T-helper 2 cell treated with Interferon-gamma antibody and Interleukin-4, amounts not matched to agents 100 ng/mL and 5 ng/mL, for 36 hours (primary cell): ENCODE data around the gene MCOLN1. TPM values are rescaled to one million over a fixed set of nuclear protein-coding genes. Genes with fewer than 3 reads are reported as not detected.

ENCODE experiments used
- intact Hi-C: fragments of 100-400 bp; cut with micrococcal nuclease; formaldehyde crosslinking; loops from one replicate; pipeline ENCODE4 v1.15.1; 2023
- total RNA-seq: library from RNA; stranded (reverse); gene quantifications from 2 replicates; pipeline ENCODE4 v1.2.3, GENCODE V29; 2022

MCOLN1 gene
- total RNA-seq, 1 donor from 2014 or later: 10.7 TPM

- intact Hi-C loops: no loop called here
These were observed 18.5 kb downstream of the MCOLN1 start for GRCh38 chr19:7540761-7541474.

- intact Hi-C loops: no loop called here
These were observed 19.0 kb downstream of the MCOLN1 start for GRCh38 chr19:7541475-7541824.

DNA sequence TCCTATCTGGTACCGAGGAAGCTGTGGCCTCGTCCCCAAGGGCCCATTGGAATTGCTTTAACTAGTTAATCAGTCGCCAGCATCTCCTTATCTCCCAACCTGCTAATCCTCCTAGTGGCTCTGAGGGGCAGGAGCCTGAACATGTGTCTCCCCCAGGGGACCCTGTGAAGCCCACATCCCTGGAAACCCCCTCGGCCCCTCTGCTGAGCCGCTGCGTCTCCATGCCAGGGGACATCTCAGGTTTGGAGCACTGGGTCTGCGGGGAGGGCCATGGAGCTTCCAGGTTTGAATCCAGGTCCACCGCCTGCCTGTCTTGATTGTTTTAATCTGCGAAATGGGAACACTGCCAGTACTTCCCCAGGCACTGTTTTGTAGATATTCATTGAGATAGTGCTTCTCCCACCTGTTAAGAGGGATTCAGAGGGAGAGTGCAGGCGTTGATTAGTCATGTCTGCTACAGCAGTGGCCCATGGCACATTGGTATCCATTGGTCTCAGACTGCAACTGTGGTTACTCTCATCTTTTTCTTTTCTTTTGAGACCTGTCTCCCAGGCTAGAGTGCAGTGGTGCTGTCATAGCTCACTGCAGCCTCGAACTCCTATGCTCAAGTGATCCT is 19.5 kb downstream of the MCOLN1 start:
- intact Hi-C loops: no loop called here

DNA sequence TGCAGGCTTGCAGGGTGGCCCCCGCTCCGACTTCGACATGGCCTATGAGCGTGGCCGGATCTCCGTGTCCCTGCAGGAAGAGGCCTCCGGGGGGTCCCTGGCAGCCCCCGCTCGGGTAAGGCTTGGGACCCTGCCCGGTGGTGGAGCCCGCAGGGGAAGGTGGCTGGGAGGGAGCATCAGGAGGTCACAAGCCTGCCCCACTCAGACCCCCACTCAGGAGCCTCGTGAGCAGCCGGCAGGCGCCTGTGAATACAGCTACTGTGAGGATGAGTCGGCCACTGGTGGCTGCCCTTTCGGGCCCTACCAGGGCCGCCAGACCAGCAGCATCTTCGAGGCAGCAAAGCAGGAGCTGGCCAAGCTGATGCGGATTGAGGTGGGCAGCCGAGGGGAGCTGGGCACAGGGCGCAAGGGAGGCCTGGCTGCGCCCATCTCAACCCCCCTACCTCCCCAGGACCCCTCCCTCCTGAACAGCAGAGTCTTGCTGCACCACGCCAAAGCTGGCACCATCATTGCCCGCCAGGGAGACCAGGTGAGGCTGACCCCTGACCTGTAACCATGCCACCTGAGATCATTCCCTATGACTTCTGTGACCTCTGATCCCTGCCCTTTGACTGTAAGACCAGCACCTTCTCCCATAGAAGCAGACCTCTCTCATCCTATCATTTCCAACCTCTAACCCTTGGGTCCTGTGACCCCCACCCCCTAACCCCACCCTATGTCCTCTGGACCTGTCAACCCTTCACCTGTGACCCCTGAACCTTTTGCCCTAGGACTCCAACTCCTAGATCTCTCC is 20.3 kb downstream of the MCOLN1 start:
- intact Hi-C loops: no loop called here

DNA sequence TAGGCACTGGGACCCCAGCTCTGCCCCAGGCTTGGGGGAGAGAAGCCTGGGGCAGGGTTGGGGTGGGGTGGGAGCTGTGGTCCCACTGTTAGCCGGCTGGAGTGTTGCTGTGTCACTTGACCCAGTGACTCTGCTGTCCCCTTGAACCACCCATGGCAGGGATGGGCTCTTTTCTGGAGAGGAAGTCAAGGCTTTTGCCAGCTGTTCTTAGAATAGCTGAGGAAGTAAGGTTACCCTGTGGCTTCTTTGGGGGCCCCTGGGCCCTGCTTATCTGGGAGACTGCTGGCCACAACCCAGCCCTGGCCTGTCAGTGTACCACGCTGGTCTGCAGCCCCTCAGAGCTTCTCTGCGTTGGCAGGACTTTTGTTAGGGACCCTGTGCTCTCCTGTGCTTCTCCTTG is 22.2 kb downstream of the MCOLN1 start:
- intact Hi-C loops: no loop called here

- intact Hi-C loops: no loop called here
These were observed 22.9 kb downstream of the MCOLN1 start for GRCh38 chr19:7545300-7545699.

GRCh38 chr19:7545904-7546303 is 23.5 kb downstream of the MCOLN1 start:
- intact Hi-C loops: no loop called here

GRCh38 chr19:7547159-7547558 is 24.7 kb downstream of the MCOLN1 start:
- intact Hi-C loops: no loop called here

- intact Hi-C loops: no loop called here
These were observed 27.2 kb downstream of the MCOLN1 start for GRCh38 chr19:7549429-7550148.

GRCh38 chr19:7550169-7550770 is 27.8 kb downstream of the MCOLN1 start:
- intact Hi-C loops: no loop called here

DNA sequence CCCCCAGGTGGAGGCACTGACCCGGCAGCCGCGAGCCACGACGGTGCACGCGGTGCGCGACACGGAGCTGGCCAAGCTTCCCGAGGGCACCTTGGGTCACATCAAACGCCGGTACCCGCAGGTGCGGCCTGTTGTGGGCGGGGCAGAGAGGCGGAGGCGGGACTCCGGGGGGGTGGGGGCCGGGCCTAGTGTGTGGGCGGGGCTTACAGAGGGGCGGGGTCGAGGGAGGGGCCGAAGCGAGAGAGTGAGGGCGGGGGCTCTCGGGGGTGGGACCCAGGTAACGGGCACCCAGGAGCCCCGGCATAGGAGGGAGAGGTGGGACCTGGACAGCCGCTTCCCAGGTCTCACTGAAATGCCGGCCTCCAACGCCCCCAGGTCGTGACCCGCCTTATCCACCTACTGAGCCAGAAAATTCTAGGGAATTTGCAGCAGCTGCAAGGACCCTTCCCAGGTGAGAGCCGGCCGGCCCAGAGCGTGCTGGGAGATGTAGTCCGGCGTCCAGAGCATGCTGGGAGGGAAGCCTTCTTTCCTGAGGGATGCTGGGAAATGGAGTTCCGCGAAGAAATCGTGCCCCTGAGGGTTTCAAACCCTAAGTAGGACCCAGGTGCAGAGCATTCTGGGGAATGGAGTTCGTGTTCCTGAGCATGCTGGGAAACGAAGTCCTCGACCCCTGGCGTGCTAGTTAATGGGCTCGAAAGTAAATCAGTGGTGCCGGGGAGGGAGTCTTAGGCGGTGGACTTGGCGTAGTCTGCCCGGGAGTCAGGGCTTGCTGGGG is 28.8 kb downstream of the MCOLN1 start:
- intact Hi-C loops: no loop called here

- intact Hi-C loops: no loop called here
These were observed 30.4 kb downstream of the MCOLN1 start for GRCh38 chr19:7552781-7553180.

GRCh38 chr19:7554565-7554964 is 32.1 kb downstream of the MCOLN1 start:
- intact Hi-C loops: no loop called here

GRCh38 chr19:7554990-7555864 is 32.8 kb downstream of the MCOLN1 start:
- intact Hi-C loops: no loop called here

GRCh38 chr19:7556696-7557315 is 34.4 kb downstream of the MCOLN1 start:
- intact Hi-C loops: no loop called here

- intact Hi-C loops: no loop called here
These were observed 36.2 kb downstream of the MCOLN1 start for GRCh38 chr19:7558667-7559066.

GRCh38 chr19:7559102-7559501 is 36.7 kb downstream of the MCOLN1 start:
- intact Hi-C loops: no loop called here

DNA sequence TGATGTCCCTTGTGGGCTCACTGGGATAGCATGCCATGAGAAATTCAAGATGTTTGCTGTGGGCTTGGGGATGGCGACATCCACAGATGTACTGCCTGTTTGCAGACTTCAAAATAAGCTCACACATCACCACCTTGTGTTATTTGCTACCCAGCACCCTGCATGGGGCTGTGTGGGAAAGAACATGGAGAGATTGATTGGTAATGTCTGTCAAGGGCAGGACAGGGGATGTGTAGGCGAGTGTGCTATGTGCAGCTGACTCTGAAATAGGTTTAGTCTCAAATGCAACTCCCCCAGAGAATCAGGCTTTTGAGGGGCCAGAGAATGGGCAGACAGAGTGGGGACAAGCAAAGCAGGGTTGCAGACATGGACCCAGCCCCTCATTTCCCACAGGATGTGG is 37.8 kb downstream of the MCOLN1 start:
- intact Hi-C loops: no loop called here

GRCh38 chr19:7561325-7561724 is 38.9 kb downstream of the MCOLN1 start:
- intact Hi-C loops: no loop called here
